Measurements from ENCODE around the gene SUSD5.

The SUSD5 gene

GRCh38 chr3:33174711-33175414 lies 43.7 kb downstream of the SUSD5 start:
- no peak overlapping the region for H3K4ac ChIP-seq (ENCODE audit: low read depth, low read length)
- WGBS (ENCODE audit: extremely low coverage, insufficient coverage, low lambda C conversion rate), result no CpG with 5 or more reads among the region's 19 CpGs
- no peaks in the 10 kb centered on the region for H3K4me1 ChIP-seq (ENCODE audit: control insufficient read depth, low read depth, low read length)
- H3K4me2 ChIP-seq (ENCODE audit: low read length), result no peak overlapping the region
- no peak overlapping the region for H3K18ac ChIP-seq (ENCODE audit: low read length)
- no peak overlapping the region for H2BK15ac ChIP-seq (replicated peaks; ENCODE audit: low read depth)
- no peak for DNase-seq
- H3K23ac ChIP-seq (ENCODE audit: low read length), result no peak overlapping the region
- H3K36me3 ChIP-seq (ENCODE audit: control insufficient read depth, insufficient read depth, low read length), result no peaks in the 10 kb centered on the region
- no peak overlapping the region for H2BK120ac ChIP-seq (ENCODE audit: low read depth, low read length)
- no peak overlapping the region for H3K56ac ChIP-seq (ENCODE audit: low read length)
- no peaks in the 10 kb centered on the region for H3K79me2 ChIP-seq (ENCODE audit: control insufficient read depth, insufficient read depth, low read length)
- no peak overlapping the region for H4K5ac ChIP-seq (ENCODE audit: low read length)
- H3K9ac ChIP-seq (ENCODE audit: low read length), result no peak overlapping the region
- no peak overlapping the region for H2AK5ac ChIP-seq (ENCODE audit: low read length)
- no peaks in the 10 kb centered on the region for H3K27me3 ChIP-seq (ENCODE audit: insufficient read depth, low read length, poor library complexity)
- no peaks in the 10 kb centered on the region for H3K79me1 ChIP-seq (ENCODE audit: low read length)
- no peak overlapping the region for H3K4me3 ChIP-seq (ENCODE audit: low read length)
- H2BK5ac ChIP-seq (ENCODE audit: low read length), result no peak overlapping the region
- H4K8ac ChIP-seq (ENCODE audit: low read depth, low read length), result no peak overlapping the region
- no peak overlapping the region for H3K27ac ChIP-seq (ENCODE audit: low read depth, low read length)

DNA sequence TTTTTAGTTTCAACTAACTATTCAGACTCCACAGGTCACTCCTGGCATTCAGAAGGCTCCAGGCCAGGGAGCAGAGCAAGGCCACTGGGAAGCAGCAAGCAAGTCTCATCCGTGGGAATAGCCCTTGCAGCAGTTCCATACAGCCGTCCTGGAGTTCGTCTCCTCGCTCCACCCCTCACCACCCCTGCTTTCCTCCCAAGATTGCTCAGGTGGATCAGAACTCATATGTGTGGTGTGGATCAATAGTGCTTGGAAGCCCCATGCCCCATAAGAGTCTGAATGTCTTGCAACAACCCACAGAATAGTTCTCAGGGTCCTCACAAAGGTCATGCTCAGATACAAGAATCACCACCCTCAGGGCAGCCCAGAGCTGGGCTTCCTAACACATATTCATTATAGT lies 44.5 kb downstream of the SUSD5 start:
- Histone ChIP-seq H3K18ac (ENCODE audit: low read length) (no peak overlapping the region), H4K8ac (ENCODE audit: low read depth, low read length) (no peak overlapping the region), H3K23ac (ENCODE audit: low read length) (no peak overlapping the region), H3K79me1 (ENCODE audit: low read length) (no peaks in the 10 kb centered on the region), H4K5ac (ENCODE audit: low read length) (no peak overlapping the region), H2BK120ac (ENCODE audit: low read depth, low read length) (no peak overlapping the region), H3K79me2 (ENCODE audit: control insufficient read depth, insufficient read depth, low read length) (no peaks in the 10 kb centered on the region), H3K4me3 (ENCODE audit: low read length) (no peak overlapping the region), H3K4ac (ENCODE audit: low read depth, low read length) (no peak overlapping the region), H2AK5ac (ENCODE audit: low read length) (no peak overlapping the region), H3K27me3 (ENCODE audit: insufficient read depth, low read length, poor library complexity) (no peaks in the 10 kb centered on the region), H3K4me2 (ENCODE audit: low read length) (no peak overlapping the region), H2BK5ac (ENCODE audit: low read length) (no peak overlapping the region), H3K56ac (ENCODE audit: low read length) (no peak overlapping the region), H3K36me3 (ENCODE audit: control insufficient read depth, insufficient read depth, low read length) (no peaks in the 10 kb centered on the region), H3K27ac (ENCODE audit: low read depth, low read length) (no peak overlapping the region), H3K9ac (ENCODE audit: low read length) (no peak overlapping the region), H2BK15ac (replicated peaks; ENCODE audit: low read depth) (no peak overlapping the region), H3K4me1 (ENCODE audit: control insufficient read depth, low read depth, low read length) (no peaks in the 10 kb centered on the region)
- DNase-seq, result no peak
- WGBS (ENCODE audit: extremely low coverage, insufficient coverage, low lambda C conversion rate), result no CpG with 5 or more reads among the region's 4 CpGs

DNA sequence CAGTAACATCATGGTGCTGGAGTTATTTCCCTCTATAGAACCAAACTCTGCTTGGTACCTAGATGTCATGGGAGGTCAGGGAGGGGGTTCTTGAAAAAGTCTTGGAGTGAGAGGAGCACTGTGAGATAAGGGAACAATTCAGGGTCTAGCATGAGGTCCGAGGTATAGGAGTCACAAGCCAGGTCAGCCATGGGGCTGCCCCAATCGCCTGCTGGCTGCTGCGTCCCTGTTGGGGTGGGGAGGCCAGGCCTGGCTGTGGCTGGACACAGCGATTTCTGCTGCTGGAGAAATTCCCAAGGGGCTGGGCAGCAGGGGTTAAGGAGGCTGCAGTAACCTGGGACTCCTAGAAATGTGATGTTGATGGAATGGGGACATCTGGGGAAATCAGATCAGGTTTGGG lies 44.9 kb downstream of the SUSD5 start:
- Histone ChIP-seq H3K36me3 (ENCODE audit: control insufficient read depth, insufficient read depth, low read length) (no peaks in the 10 kb centered on the region), H3K79me2 (ENCODE audit: control insufficient read depth, insufficient read depth, low read length) (no peaks in the 10 kb centered on the region), H2BK15ac (replicated peaks; ENCODE audit: low read depth) (no peak overlapping the region), H3K56ac (ENCODE audit: low read length) (no peak overlapping the region), H3K4me2 (ENCODE audit: low read length) (no peak overlapping the region), H3K27me3 (ENCODE audit: insufficient read depth, low read length, poor library complexity) (no peaks in the 10 kb centered on the region), H3K79me1 (ENCODE audit: low read length) (no peaks in the 10 kb centered on the region), H3K4me1 (ENCODE audit: control insufficient read depth, low read depth, low read length) (no peaks in the 10 kb centered on the region), H4K8ac (ENCODE audit: low read depth, low read length) (no peak overlapping the region), H4K5ac (ENCODE audit: low read length) (no peak overlapping the region), H3K4me3 (ENCODE audit: low read length) (no peak overlapping the region), H2AK5ac (ENCODE audit: low read length) (no peak overlapping the region), H3K18ac (ENCODE audit: low read length) (no peak overlapping the region), H3K23ac (ENCODE audit: low read length) (no peak overlapping the region), H3K4ac (ENCODE audit: low read depth, low read length) (no peak overlapping the region), H3K27ac (ENCODE audit: low read depth, low read length) (no peak overlapping the region), H2BK5ac (ENCODE audit: low read length) (no peak overlapping the region), H2BK120ac (ENCODE audit: low read depth, low read length) (no peak overlapping the region), H3K9ac (ENCODE audit: low read length) (no peak overlapping the region)
- no peak for DNase-seq
- no CpG with 5 or more reads among the region's 4 CpGs for WGBS (ENCODE audit: extremely low coverage, insufficient coverage, low lambda C conversion rate)

GRCh38 chr3:33173103-33173502 lies 45.5 kb downstream of the SUSD5 start:
- no peak overlapping the region for H3K27ac ChIP-seq (ENCODE audit: low read depth, low read length)
- no peak overlapping the region for H2BK5ac ChIP-seq (ENCODE audit: low read length)
- no peak overlapping the region for H3K9ac ChIP-seq (ENCODE audit: low read length)
- H3K23ac ChIP-seq (ENCODE audit: low read length), result no peak overlapping the region
- no peak overlapping the region for H3K56ac ChIP-seq (ENCODE audit: low read length)
- H4K5ac ChIP-seq (ENCODE audit: low read length), result no peak overlapping the region
- H3K79me1 ChIP-seq (ENCODE audit: low read length), result no peaks in the 10 kb centered on the region
- H3K4me2 ChIP-seq (ENCODE audit: low read length), result no peak overlapping the region
- H3K27me3 ChIP-seq (ENCODE audit: insufficient read depth, low read length, poor library complexity), result no peaks in the 10 kb centered on the region
- H3K4me1 ChIP-seq (ENCODE audit: control insufficient read depth, low read depth, low read length), result no peaks in the 10 kb centered on the region
- WGBS (ENCODE audit: extremely low coverage, insufficient coverage, low lambda C conversion rate), result no CpG with 5 or more reads among the region's 2 CpGs
- DNase-seq, result no peak
- H2BK15ac ChIP-seq (replicated peaks; ENCODE audit: low read depth), result no peak overlapping the region
- H4K8ac ChIP-seq (ENCODE audit: low read depth, low read length), result no peak overlapping the region
- no peak overlapping the region for H3K18ac ChIP-seq (ENCODE audit: low read length)
- H2AK5ac ChIP-seq (ENCODE audit: low read length), result no peak overlapping the region
- no peak overlapping the region for H3K4me3 ChIP-seq (ENCODE audit: low read length)
- no peaks in the 10 kb centered on the region for H3K79me2 ChIP-seq (ENCODE audit: control insufficient read depth, insufficient read depth, low read length)
- H3K36me3 ChIP-seq (ENCODE audit: control insufficient read depth, insufficient read depth, low read length), result no peaks in the 10 kb centered on the region
- no peak overlapping the region for H3K4ac ChIP-seq (ENCODE audit: low read depth, low read length)
- no peak overlapping the region for H2BK120ac ChIP-seq (ENCODE audit: low read depth, low read length)

DNA sequence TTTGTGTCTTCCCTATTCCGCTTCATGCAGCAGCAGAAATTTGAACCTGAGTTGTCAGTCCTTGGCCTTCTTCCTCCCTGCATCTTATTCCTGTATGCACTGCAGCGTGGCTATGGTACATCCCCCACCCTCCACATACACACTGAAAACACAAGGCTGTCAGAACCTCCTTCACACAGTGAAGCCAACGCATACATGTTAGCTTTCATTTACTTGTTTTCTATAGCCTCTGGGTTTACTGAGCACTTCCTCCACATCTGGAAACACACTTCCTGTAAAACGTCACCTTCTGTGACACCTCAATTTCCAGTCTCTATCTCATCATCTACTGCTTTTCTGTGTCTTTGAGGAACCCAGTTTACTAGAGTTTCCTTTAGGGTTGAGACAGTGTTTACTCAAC lies 47.0 kb downstream of the SUSD5 start:
- Histone ChIP-seq H3K4me1 (ENCODE audit: control insufficient read depth, low read depth, low read length) (no peaks in the 10 kb centered on the region), H3K4me2 (ENCODE audit: low read length) (no peak overlapping the region), H2BK120ac (ENCODE audit: low read depth, low read length) (no peak overlapping the region), H3K27me3 (ENCODE audit: insufficient read depth, low read length, poor library complexity) (no peaks in the 10 kb centered on the region), H3K79me1 (ENCODE audit: low read length) (no peaks in the 10 kb centered on the region), H2BK15ac (replicated peaks; ENCODE audit: low read depth) (no peak overlapping the region), H3K9ac (ENCODE audit: low read length) (no peak overlapping the region), H3K27ac (ENCODE audit: low read depth, low read length) (no peak overlapping the region), H3K18ac (ENCODE audit: low read length) (no peak overlapping the region), H3K23ac (ENCODE audit: low read length) (no peak overlapping the region), H3K4me3 (ENCODE audit: low read length) (no peak overlapping the region), H2AK5ac (ENCODE audit: low read length) (no peak overlapping the region), H4K8ac (ENCODE audit: low read depth, low read length) (no peak overlapping the region), H3K56ac (ENCODE audit: low read length) (no peak overlapping the region), H3K79me2 (ENCODE audit: control insufficient read depth, insufficient read depth, low read length) (no peaks in the 10 kb centered on the region), H4K5ac (ENCODE audit: low read length) (no peak overlapping the region), H3K36me3 (ENCODE audit: control insufficient read depth, insufficient read depth, low read length) (no peaks in the 10 kb centered on the region), H2BK5ac (ENCODE audit: low read length) (no peak overlapping the region), H3K4ac (ENCODE audit: low read depth, low read length) (no peak overlapping the region)
- WGBS (ENCODE audit: extremely low coverage, insufficient coverage, low lambda C conversion rate), result no CpG with 5 or more reads among the region's 4 CpGs
- no peak for DNase-seq

GRCh38 chr3:33170531-33170930 lies 48.1 kb downstream of the SUSD5 start:
- H3K4me3 ChIP-seq (ENCODE audit: low read length), result no peak overlapping the region
- no peak overlapping the region for H3K56ac ChIP-seq (ENCODE audit: low read length)
- H2AK5ac ChIP-seq (ENCODE audit: low read length), result no peak overlapping the region
- H2BK120ac ChIP-seq (ENCODE audit: low read depth, low read length), result no peak overlapping the region
- no peak overlapping the region for H3K4ac ChIP-seq (ENCODE audit: low read depth, low read length)
- no peaks in the 10 kb centered on the region for H3K79me1 ChIP-seq (ENCODE audit: low read length)
- no peaks in the 10 kb centered on the region for H3K79me2 ChIP-seq (ENCODE audit: control insufficient read depth, insufficient read depth, low read length)
- H3K9ac ChIP-seq (ENCODE audit: low read length), result no peak overlapping the region
- DNase-seq, result peak; percentile 36
- H2BK5ac ChIP-seq (ENCODE audit: low read length), result no peak overlapping the region
- no peaks in the 10 kb centered on the region for H3K36me3 ChIP-seq (ENCODE audit: control insufficient read depth, insufficient read depth, low read length)
- H3K4me2 ChIP-seq (ENCODE audit: low read length), result no peak overlapping the region
- WGBS (ENCODE audit: extremely low coverage, insufficient coverage, low lambda C conversion rate), result no CpG with 5 or more reads among the region's 6 CpGs
- no peak overlapping the region for H4K8ac ChIP-seq (ENCODE audit: low read depth, low read length)
- no peak overlapping the region for H4K5ac ChIP-seq (ENCODE audit: low read length)
- no peaks in the 10 kb centered on the region for H3K4me1 ChIP-seq (ENCODE audit: control insufficient read depth, low read depth, low read length)
- no peak overlapping the region for H3K23ac ChIP-seq (ENCODE audit: low read length)
- H3K18ac ChIP-seq (ENCODE audit: low read length), result no peak overlapping the region
- H2BK15ac ChIP-seq (replicated peaks; ENCODE audit: low read depth), result no peak overlapping the region
- H3K27ac ChIP-seq (ENCODE audit: low read depth, low read length), result no peak overlapping the region
- H3K27me3 ChIP-seq (ENCODE audit: insufficient read depth, low read length, poor library complexity), result no peaks in the 10 kb centered on the region
